Stimulated activated CD4-positive, alpha-beta T cell treated with anti-CD3 and anti-CD28 coated beads, Interleukin-12 subunit alpha, Interleukin-12 subunit beta, amount 100 ng/mL, for 48 hours (primary cell): ENCODE results near the gene TGM6.

Experiments used
- DNase-seq, 3 donors: peaks; one replicate each; pipeline ENCODE4 v3.0.0-alpha.2; 2020; ENCODE audit warnings: low read depth in 2 of 3, low spot score in 1 of 3

TGM6 gene

GRCh38 chr20:2363587-2363986 lies 17.1 kb upstream of the TGM6 start:
- DNase-seq: no peak

GRCh38 chr20:2364044-2364443 lies 16.7 kb upstream of the TGM6 start:
- DNase-seq: no peak

- DNase-seq: no peak
Observed at GRCh38 chr20:2365091-2365490, 15.6 kb upstream of the TGM6 start.

- no peak for DNase-seq
Observed at GRCh38 chr20:2365666-2366065, 15.0 kb upstream of the TGM6 start.

DNA sequence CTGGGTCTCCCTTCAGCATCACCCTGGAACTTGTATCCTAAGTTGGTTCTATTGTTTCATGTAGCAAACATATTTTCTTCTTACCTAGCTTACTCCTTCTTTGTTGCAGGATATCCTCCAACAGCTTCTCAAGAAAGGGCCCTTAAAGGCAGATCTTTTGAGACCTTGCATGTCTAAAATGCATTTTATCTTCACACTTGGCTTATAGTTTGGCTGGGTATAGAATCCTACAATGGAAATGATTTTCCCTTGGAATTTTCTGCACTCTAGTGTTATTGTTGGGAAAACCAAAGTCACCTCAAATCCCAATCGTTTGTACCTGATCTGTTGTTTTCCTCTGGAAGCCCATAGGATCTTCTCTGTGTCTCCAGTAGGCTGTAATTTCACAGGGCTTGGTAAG lies 12.1 kb upstream of the TGM6 start:
- no peak for DNase-seq

DNA sequence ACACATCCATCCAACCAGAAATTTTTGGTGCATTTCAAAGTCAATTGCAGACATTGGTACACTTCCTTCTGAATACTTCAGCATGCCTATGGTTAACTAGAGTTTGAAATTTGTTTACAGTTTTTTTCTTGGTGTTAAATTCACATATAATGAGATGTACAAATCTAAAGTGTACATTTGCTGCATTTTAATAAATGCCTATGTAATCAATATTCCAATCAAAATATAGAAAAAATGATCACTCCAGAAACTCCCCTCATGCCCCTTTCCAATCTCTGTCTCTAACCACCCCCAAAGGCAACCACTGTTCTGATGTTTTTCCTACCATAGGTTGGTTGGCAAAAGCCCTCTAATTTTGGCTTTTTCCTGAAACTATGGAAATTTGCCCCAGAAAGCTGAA lies 7.6 kb upstream of the TGM6 start:
- DNase-seq: no peak

GRCh38 chr20:2374346-2375125 lies 6.2 kb upstream of the TGM6 start:
- DNase-seq: no peak

DNA sequence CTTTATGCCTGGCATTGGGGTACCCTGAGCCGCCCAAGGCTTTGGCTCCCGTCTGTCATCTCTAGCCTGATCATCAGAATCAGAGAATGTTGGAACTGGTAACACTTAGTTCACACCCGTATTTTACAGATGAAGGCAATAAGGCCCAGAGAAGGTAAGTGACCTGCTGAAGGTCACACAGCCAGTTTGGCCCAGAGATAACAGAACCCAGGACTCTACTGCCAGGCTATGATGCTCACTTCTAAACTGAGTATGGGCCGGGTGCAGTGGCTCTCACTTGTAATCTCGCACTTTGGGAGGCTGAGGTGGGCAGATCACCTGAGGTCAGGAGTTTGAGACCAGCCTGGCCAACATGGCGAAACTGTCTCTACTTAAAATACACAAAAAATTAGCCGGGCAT lies 1.8 kb upstream of the TGM6 start:
- no peak for DNase-seq

DNA sequence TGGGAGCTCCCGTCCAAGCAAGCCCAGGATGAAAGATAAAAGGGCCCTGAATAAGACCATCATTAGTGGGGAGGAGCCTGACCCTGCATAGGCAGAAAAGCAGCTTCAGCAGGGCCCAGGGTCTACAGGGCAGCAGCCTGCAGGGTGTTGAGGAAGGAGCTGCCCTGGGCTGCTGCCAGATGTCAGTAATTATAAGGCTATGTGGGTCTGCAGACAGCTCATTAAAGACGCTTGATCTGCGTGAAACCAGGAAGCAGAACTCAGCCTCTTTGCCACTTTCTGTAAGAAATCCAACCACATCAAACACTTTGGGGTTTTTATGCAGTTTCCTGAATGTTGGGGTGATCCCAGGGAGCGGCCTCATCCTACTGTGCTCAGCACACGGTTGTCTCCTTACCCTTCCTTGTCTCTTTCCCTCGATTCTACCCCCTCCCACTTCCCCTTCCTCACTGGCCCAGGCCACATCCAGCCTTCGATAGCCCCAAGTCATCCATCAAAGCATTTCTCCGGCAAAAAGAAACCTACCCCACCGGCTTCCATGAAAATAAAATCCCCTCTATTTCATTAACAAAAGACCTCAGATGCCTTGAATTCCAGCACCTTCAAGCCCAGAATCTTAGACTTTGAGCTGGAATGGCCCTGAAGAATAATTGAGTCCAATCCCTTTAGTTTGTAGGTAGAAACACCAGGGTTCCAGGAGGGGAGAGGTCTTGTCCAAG lies 1.0 kb upstream of the TGM6 start:
- DNase-seq: peak in 2 of 3 donors; percentile 2

DNA sequence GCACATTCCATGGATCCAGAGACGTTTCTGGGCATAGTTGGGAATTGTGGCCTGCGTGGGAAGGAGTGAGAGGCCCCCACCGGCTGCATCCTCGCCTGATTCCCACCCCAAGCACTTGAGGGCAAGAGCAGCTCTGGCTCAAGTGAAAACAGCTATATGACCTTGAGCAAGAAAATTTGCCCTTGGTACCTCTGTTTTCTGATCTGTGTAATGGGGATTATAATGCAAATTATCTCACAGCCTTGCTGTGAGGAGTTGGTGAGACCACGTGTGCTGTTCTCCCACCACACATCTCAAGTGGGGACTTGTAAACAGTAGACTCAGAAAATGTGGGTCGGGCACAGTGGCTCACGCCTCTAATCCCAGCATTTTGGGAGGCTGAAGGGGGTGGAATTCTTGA lies 602 bp downstream of the TGM6 start:
- no peak for DNase-seq

DNA sequence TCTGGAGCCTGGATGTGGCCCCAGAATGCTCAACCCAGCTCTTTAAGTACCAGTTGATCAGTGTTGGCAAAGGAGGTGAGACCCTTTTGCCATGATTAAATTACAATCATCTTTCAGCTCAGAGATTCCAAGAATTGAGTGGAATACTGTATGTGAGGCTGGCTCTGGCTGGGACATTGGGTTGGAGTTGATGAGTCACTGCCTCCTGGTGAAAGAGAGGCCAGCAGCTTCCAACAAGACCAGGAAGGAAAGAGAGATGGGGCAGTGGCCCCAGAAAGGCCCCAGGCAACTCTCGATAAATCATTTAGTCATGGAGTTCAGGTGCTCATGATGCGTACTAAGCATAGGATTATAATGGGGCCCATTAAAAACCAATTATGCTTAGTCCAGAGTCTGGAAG lies 2.1 kb downstream of the TGM6 start:
- DNase-seq: no peak

GRCh38 chr20:2385026-2385425 lies 4.3 kb downstream of the TGM6 start:
- DNase-seq: no peak

DNA sequence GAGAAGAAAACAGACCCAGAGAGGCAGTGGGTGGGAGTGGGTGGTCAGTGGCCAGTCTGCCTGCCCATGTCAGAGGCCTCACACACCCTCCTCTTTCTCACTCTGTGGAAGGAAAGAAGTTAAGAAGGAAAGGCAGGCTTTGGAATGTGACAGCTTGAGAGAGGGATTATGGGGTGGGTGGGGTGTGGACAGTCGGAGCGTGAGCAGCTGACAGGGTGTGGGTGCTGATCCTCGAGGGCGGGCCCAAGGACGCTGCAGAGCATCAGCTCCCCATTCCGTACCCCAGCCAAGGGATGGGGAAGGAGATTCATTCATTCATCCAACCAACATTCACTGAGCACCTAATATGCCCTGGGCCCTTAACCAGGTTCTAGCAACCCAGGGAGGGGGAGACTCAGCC lies 4.8 kb downstream of the TGM6 start:
- DNase-seq: no peak

DNA sequence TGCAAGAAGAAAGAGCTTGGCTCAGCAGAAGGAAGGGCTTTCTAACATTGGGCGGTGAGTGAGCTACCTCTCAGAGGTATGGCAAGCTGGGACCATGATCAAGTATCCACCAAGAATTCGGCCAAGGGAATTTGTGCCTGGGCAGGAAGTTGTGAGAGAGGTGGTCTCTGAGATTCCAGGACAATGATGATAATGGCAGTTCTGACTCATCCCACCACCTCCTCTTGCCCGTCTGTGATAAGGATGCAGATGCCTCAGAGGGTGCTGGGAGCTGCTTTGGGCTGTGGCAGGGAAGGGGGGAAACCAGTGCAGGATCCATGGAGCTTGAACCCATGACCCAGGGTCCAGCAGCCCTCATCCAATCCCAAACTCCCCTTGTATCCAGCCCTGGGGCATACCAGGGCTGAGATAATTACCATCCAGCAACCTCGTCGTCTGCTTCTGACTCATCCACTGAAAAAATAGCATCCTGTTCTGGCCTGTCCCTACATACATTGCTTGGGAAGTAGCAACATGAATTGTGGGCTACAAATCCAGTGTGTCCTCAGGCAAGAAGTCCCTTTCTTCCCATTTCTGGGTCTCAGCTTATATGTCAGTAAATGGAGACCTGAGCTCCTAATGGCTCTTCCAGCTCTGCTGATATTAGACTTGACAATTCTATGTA lies 5.9 kb downstream of the TGM6 start:
- no peak for DNase-seq

DNA sequence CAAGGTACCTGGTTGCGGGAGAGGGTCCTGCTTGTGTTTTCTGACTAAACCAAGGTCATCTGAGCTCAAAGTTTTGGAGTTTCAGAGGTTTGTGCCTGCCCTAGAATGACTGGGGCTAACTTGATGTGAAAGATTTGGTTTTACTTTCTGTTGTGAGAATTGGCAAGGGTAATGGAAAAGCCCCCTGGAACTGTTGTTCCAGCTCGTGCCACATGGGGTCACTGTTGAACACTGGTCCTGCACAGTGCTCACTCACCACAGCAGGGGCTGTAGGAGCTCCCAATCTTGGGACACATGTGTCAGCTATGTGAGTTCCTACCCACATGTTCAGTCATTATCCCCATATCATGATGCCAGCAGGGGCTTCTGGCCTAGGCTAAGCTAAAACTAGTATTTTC lies 6.5 kb downstream of the TGM6 start:
- DNase-seq: peak; percentile 38 to 64 (median 57)

- no peak for DNase-seq
Observed at GRCh38 chr20:2387580-2387979, 6.9 kb downstream of the TGM6 start.

DNA sequence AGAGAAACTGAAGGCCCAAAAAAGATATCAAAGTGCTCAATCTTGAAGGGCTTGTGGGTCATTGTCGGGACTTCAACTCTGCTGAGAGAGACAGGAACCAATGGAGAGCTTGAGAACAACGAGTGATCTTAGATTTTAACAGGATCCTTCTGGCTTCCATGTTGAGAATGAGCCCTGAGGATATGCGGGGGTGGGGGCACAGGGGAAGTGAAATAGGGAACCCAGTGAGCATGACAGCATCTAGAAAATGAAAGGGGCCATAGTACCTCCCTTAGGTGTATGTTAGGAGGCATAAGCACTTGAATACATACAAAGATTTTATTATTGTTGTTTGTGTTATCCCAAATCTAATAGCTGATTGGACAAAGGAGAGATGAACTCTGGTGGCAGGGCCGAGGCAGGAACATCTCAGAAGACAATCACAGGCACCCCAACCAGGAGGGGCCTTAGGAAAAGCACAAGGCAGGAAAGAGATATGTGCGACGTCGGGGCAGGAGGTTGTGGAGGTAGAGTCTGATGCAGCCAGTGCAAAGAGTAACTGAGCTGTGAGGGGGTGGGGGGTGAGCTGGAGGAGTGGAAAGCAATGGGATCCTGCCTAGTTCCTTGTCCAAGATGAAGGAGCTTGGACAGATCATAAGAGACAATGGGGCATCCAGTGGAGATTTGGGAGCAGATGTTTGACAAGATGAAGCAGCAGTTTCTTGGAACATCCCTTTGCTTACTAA lies 10.4 kb downstream of the TGM6 start:
- DNase-seq: no peak

GRCh38 chr20:2394411-2395055 lies 13.8 kb downstream of the TGM6 start:
- DNase-seq: no peak

- DNase-seq: no peak
Observed at GRCh38 chr20:2395136-2395535, 14.4 kb downstream of the TGM6 start.

DNA sequence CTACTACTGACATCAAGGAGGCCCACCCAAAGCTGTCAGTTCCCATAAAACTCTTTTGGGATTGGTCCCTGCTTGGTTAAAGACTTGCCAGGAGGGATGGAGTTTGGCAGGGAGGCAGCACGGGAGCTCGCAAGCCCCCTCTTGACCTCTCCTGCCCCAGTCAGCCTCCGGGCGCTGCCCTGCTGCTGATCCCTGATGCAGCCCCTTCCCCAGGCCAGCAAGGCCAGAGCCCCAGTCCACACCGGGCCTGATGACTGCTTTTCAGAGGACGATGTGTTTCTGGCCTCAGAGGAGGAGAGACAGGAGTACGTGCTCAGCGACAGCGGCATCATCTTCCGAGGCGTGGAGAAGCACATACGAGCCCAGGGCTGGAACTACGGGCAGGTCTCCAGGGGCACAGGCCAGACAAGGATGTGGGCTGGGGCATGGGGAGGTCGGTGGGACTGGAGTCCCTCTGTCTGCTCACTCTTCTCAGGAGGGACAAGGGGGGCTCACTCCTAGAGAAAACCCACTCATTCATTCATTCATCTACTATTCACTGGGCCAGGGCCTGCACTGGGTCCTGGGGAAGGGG lies 15.6 kb downstream of the TGM6 start:
- DNase-seq: no peak

- DNase-seq: no peak
Observed at GRCh38 chr20:2397091-2397490, 16.4 kb downstream of the TGM6 start.
